NCI-H2171 (cell line): ENCODE results near the gene CWH43.
"Not testable (repeated sequence)": the region's sequence is repeated elsewhere in the genome, so short reads cannot be mapped to it uniquely, and the experiment has no call there.

ENCODE experiments used
- DNase-seq: peaks from one replicate; lab custom pipeline; 2025; lab: John Stamatoyannopoulos, UW

The CWH43 gene

DNA sequence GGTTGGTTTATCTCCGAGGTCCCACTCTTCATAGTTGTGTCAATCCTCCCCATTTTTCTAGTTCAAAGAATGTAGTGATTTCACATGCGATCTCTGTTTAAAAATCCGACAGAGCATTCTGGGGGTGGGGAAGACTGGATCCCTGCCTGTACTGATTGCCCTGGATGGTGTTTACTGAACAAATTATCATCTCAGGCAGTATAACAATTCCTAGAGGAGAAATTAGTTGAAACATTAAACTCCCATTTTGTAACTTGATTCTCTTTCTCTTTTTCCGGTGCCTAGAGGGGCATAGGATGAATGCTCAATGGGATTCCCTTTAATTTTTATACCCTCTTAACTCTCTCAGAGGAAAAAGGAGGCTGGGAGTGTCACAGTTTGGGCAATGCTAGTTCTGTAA is 10.0 kb upstream of the CWH43 start:
- DNase-seq: no peak

DNA sequence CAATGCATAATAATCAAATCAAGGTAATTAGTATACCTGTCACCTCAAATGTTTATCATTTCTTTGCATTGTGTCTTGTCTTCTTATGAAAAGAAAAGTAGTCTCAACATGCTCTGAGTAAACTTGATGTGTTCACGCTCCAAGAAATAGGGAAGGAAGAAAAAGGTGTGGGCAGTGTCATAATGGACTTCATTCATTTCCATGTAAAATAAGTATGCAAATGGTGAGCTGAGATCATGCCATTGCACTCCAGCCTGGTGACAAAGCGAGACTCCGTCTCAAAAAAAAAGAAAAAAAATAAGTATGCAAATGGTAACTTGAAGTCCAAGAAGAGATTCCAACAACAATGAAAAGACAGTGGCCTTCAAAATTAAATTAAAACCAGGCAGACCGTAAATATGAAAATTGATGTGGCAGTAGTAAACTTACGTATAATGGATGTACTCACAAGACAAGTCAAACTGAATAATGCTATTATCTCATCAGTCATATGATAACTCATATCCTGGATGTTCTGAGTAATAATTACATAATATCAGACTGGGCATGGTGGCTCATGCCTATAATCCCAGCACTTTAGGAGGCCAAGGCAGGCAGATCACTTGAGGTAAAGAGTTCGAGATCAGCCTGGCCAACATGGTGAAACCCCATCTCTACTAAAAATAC is 6.0 kb upstream of the CWH43 start:
- DNase-seq: no peak

DNA sequence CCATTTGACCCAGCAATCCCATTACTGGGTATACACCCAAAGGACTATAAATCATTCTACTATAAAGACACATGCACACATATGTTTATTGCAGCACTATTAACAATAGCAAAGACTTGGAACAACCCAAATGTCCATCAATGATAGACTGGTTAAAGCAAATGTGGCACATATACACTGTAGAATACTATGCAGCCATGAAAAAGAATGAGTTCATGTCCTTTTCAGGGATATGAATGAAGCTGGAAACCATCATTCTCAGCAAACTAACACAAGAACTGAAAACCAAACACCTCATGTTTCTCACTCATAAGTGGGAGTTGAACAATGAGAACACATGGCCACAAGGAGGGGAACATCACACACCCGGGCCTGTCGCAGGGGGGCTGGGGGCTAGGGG is 2.1 kb upstream of the CWH43 start:
- not testable (repeated sequence) for DNase-seq

DNA sequence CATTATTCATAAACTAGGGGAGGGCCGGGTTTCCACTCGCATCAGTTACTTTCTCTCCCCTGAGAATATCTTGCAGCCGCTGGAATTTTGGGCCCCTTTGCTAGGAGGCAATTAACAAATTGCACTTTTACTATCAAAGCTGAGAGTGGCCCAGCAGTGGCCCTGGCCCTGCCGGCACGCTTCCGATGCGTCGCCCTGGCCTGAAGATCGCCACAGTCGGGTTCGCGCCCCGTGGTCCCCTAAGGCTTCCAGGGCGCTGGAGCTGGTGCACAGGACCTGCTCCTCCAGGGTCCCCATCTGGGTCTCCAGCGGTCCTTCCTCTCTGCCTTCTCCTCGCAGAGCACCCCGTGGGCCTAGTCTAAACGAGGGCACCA is 486 bp upstream of the CWH43 start:
- DNase-seq: no peak

DNA sequence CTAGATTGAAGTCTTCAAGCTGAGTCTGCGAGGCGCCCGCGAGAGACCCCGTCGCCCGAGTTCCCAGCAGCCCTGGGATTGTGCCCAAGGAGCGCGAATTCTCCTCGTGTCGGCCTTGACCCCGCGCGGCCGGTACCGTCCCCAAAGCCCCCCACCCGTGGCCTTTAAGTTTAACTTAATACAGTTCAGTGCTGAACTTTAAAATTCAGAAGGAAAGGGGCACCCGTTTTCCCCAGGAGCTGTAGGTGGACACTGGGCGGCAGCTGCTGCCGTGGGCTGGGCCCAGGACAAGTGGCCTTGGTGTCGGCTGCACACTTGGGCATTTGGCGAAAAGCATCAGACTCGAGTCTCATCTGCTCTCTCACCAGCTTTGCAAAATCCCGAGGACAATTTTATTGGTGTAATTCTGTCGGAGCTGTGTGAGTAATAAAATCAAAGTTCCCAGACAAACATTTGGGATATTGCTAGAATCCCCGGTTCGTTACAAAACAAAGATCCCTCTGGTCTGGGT is 634 bp downstream of the CWH43 start:
- DNase-seq: no peak

DNA sequence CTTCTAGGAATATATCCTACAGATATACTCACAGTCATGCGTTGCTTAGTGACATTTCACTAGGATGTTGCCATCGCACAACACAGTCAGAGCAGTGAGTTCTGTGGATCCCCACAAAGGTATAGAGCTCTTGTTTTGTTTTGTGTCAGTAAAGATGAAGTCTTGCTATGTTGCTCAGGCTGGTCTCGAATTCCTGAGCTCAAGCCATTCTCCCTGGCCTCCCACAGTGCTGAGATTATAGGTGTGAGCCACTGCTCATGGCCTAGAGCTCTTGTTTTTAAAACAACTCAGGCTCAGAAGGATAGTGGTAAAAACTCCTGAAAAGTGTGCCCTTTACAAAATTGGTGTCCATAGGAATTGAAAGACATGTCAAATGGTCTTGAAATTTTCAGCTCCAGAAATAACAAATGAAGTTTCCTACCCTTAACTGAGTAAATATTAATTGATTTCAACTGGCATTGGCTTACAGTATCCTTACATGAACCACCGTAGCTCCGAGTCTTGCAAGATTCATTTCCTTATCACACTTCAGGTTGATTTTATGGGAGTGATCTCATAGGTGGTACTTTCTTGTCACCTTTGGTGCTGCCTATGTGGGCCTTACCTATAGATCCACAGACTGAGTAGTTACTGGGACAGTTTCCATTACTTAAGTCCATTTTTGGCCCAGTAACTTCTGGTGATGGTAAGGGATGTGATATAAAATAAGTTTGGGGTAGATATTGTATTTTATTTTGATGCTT is 3.6 kb downstream of the CWH43 start:
- no peak for DNase-seq

DNA sequence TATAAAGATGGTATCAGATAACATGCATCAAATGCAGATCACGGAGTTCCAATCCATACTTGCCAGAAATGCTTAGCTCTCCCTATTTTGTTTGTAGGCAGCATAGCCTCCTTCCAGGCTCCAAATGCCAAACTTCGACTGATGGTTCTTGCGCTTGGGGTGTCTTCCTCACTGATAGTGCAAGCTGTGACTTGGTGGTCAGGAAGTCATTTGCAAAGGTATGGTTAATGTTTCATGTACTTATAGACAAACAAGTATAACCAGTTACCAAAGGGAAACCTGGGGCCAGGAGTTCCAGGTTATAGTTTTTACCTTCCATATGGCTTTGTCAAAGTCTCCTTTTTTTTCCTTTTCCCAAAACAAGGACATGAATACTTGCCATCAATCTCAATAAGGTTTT is 5.3 kb downstream of the CWH43 start:
- DNase-seq: no peak

DNA sequence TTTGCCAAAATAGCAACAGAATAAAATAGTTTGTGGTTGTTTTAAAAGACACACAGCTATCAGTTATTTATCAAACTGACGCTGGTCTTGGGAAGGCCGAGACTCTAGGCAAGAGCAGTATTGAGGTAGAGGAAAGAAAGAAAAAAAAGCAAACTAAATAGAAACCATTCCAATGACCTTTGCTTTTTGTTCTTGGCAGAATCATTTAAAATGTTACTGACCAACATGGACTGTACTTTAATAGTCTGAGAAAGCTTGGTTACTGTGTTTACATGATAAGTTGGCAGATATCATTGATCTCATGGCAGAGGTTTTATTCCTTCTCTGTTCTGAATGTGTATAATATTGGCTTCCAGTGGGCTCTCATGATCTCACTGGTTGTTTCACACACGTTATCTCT is 11.9 kb downstream of the CWH43 start:
- no peak for DNase-seq

DNA sequence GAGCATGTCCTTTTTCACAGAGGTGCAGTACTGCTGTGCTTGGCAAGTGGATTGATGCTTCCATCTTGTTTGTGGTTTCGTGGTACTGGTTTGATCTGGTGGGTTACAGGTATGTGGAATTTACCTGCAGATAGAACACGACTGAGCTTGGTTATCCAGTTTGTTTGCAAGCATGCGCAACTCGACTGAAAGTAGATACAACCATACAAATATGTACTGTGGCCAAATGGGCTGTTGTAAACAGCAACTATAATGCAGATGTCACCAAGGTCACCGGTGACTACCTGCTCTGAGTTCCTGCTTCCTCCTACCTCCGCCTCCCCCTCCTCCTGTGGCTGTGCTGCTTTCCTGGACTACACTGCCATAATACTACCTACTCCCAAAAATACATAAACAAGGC is 12.4 kb downstream of the CWH43 start:
- DNase-seq: no peak

DNA sequence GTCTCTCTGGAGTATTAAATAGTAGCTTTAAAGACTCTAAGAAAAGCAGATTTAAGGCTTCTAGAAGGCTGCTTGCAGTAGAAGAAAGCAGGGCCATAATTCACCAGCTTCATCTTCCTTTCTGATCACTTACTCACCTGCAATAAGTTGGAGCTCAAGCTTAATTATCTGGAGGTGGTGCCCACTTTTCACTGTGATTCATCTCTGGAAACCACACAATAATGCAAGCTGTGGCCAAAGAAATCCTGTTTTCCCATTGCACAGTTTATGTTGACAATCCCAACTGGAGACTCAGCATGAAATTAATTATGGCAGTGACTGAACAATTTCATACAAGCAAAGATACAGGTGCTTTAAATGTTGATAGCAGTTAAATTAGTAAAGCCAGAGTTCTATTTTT is 14.7 kb downstream of the CWH43 start:
- DNase-seq: no peak

DNA sequence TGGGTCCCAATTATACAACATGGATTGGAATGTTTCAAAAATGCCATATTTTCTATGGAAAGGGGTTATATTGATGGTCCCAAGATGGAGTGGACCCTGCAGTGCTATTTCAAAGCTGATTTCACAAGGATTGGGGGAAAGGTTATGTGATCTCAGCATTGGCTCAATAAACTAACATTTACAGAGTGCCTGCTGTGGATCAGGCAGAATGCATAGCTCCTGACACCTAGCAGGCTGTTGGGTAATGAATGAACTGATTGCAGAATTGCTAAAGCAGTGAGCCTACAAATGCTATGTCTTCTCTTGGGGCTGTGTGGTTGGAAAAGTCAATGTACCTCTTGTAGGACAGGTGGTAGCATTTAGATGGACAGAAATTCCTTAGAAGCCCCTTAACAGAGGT is 16.9 kb downstream of the CWH43 start:
- DNase-seq: no peak

DNA sequence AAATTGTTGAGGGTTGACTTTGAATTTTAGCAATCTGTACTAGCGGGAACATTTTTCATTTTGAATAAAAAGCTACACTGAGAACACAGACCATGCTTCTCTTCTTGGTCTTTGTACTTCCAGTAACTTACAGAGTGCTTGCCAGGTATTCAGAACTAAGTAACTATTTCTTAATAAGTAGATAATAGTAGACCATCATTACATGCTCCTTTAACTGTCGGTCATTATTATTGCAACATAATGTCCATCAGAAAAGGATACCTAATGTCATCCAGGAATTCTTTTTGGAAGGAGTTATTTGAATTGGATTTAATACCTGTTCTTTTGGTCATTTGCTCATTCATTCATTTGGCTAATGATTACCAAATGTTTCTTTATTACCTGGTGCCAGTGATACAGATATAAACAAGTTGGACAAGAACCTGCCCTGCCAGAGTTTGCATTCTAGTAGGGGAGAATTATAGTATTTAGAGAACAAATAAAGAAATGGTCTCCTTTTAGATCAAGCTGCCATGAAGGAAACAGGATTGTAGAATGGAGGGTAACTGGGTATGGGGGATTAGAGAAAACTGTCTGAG is 32.7 kb downstream of the CWH43 start:
- DNase-seq: no peak

DNA sequence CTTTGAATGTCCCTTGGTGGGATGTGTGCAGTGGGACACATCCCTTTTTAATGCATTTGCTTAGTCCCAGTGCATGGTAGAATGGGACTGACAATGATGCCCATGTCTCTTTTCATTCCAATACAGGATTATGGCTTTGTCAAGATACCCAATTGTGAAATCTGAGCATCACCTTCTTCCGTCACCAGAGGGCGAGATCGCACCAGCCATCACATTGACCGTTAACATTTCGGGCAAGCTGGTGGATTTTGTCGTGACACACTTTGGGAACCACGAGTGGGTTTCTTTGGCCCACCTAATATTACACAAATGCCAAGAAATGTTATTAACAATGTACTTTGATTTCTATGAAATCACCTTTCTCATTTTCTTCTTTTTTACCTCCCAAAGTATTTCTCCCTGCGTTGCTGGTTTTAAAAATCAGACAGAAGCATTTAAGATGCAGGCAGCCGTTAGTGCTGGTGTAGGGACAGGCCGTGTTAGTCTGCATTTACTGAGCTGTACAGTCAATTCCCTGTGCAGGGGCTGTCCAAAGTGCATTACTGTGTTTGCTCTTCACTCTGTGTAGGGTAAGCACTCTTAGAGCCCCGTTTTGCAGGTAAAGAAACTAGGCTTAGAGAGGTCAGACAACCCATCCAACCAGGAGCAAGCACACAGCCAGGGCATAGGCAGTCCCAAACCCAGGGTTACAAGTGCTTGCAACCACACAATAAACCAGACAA is 46.5 kb downstream of the CWH43 start:
- no peak for DNase-seq

DNA sequence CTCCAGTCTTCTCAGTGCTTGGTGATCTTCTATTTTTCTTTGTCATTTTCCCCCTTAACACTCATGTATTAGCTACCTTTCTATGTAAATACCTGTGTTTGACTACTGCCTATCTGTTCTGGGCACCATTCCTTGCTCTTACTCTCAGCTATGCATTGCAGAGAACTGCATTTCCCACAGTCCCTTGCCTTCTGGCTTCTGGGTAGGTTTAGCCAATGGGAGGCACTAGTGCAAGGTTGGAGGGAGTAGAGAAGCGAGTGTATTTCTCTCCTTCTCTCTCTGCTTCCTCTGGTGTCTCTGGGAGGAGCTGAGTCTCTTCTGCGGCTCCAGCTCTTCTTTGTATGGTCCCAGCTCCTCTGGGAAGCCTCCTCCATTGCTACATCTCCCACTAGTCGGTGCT is 50.5 kb downstream of the CWH43 start:
- no peak for DNase-seq

DNA sequence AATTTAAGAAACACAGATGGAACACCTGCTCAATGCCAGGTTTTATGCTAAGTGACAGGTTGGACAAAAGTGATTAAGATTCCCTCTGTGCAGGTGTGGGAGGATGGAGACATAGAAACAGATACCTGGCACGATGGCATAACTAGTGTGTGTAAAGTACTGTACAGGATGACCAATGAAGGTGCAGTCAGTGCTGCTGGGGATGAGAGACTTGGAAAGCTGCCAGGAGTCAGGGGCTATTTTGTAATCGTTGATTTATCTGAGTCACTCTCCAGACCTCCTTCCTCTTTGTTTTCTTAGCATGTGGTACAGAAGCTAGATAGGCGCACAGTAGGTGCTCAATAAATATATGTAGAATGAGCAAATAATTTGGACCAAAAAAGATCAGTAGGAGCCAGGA is 58.2 kb downstream of the CWH43 start:
- no peak for DNase-seq

DNA sequence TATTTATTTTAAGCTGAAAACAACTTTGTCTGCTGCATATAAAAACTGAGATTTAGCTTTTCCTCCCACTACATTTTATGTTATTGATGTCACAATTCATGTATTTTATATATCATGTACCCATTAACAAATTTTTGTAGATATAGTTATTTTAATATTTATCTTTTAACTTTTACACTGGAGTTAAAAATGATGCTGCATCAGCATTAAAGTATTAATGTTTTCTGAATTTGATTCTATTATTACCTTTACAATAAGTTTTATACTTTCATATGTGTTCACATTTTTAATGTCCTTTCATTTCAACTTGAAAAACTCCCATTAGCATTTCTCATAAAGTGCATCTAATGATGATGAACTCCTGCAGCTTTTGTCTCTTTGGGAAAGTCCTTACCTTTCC is 72.2 kb downstream of the CWH43 start:
- DNase-seq: no peak

DNA sequence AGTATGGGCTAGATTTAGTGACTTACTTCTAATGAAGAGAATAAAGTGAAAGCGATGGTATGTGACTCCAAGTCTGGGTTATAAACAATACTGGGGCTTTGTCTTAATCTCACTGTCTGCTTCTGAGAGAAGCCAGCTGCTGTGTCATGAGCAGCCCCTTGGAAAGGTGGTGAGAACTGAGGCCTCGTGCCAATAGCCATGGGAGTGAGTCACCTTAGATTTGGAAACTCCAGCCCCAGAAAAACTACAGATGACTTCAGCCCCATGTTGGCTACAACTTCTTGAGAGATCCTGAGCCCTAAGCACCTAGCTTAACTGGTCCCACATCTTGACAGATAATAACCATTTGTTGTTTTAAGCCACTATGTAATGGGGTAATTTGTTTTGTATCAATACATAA is 77.6 kb downstream of the CWH43 start:
- DNase-seq: no peak

DNA sequence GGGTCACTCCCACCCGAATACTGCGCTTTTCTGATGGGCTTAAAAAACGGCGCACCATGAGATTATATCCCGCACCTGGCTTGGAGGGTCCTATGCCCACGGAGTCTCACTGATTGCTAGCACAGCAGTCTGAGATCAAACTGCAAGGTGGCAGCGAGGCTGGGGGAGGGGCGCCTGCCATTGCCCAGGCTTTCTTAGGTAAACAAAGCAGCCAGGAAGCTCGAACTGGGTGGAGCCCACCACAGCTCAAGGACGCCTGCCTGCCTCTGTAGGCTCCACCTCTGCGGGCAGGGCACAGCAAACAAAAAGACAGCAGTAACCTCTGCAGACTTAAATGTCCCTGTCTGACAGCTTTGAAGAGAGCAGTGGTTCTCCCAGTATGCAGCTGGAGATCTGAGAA is 86.1 kb downstream of the CWH43 start:
- DNase-seq: not testable (repeated sequence)

DNA sequence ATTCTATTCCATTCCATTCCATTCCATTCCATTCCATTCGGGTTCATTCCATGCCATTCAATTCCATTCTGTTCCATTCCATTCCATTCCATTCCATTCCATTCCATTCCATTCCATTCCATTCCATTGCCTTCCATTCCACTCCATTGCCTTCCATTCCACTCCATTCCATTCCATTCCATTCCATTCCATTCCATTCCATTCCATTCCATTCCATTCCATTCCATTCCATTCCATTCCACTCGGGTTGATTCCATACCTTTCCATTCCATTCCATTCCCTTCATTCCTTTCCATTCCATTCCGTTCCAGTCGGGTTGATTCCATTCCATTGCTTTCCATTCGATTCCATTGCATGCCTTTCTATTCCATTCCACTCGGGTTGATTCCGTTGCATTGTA is 105.8 kb downstream of the CWH43 start:
- DNase-seq: not testable (repeated sequence)

DNA sequence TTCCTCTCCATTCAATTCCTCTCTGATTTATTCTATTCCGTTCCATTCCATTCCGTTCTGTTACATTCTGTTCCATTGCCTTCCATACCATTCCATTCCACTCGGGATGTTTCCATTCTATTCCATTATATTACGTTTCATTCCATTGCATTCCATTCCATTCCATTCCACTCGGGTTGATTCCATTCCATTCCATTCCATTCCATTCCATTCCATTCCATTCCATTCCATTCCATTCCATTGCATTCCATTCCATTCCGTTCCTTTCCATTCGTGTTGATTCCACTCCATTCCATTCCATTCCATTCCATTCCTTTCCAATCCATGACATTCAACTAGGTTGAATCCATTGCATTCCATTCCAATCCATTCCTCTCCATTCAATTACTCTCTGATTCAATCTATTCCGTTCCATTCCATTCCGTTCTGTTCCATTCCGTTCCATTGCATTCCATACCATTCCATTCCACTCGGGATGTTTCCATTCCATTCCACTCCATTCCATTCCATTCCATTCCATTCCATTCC is 106.6 kb downstream of the CWH43 start:
- DNase-seq: not testable (repeated sequence)

DNA sequence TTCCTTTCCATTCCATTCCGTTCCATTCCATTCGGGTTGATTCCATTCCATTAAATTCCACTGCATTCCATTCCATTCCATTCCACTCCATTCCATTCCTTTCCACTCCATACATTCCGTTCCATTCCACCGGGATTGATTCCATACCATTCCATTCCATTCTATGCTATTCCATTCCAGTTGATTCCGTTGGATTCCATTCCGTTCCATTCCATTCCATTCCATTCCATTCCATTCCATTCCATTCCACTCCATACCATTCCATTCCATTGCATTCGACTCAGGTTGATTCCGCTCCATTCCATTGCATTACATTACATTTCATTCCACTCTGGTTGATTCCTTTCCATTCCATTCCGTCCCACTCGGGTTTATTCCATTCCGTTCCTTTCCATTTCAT is 110.1 kb downstream of the CWH43 start:
- DNase-seq: not testable (repeated sequence)

DNA sequence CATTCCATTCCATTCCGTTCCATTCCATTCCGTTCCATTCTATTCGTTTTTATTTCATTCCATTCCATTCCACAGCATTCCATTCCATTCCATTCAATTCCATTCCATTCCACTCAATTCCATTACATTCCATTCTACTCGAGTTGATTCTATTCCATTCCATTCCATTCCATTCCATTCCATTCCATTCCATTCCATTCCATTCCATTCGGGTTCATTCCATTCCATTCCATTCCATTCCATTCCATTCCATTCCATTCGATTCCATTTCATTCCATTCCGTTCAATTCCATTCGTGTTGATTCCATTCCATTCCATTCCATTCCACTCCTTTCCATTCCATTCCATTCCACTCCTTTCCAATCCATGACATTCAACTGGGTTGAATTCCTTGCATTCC is 110.6 kb downstream of the CWH43 start:
- not testable (repeated sequence) for DNase-seq
